PC-9 (cell line): ENCODE results near the gene DNAJB2. TPM values are rescaled to one million over a fixed set of nuclear protein-coding genes. Genes with fewer than 3 reads are reported as not detected.

Experiments used
- BruUV-seq: library from RNA; stranded (reverse); fragments of 400-500 nt; replicated peaks from 2 replicates; lab custom pipeline; 2021; lab: Mats Ljungman, UMichigan
- CTCF ChIA-PET: fragments of 300-600 bp; sonication (Branson Sonifier 250); formaldehyde crosslinking; loops from one replicate; lab custom pipeline; 2022; ENCODE audit warnings: antibody characterized with exemption; lab: Charles Lee
- POLR2A ChIA-PET: fragments of 300-600 bp; sonication (Branson Sonifier 250); formaldehyde crosslinking; loops from one replicate; lab custom pipeline; 2022; ENCODE audit warnings: antibody characterized with exemption; ENCODE audit not compliant: unreplicated experiment; lab: Charles Lee
- DNase-seq, 2 experiments: peaks; one replicate each; pipeline versions ENCODE4 v3.0.0 to v3.0.0-alpha.2; 2015 to 2022; ENCODE audit warnings: mixed read lengths in 1 of 2
- H2AFZ ChIP-seq: fragments of 200-600 bp; sonication (generic); 2 replicates; pipeline ENCODE4 v1.8.1; 2017; ENCODE audit warnings: antibody characterized with exemption
- H3F3A ChIP-seq: fragments of 200-600 bp; sonication (generic); 2 replicates; pipeline ENCODE4 v1.8.1; 2017; ENCODE audit warnings: antibody characterized with exemption, mild to moderate bottlenecking, low read depth; ENCODE audit not compliant: insufficient read depth
- H3K27ac ChIP-seq: fragments of 200-600 bp; sonication (generic); 2 replicates; pipeline ENCODE4 v1.6.1; 2016; ENCODE audit warnings: mixed run types
- H3K27me3 ChIP-seq: fragments of 200-600 bp; sonication (generic); 2 replicates; pipeline ENCODE4 v1.6.1; 2016; ENCODE audit warnings: low read depth, mixed run types; ENCODE audit not compliant: insufficient read depth
- H3K36me3 ChIP-seq: fragments of 200-600 bp; sonication (generic); 2 replicates; pipeline ENCODE4 v1.6.1; 2016; ENCODE audit warnings: low read depth, mixed run types
- H3K4me1 ChIP-seq: fragments of 200-600 bp; sonication (generic); replicated peaks from 2 replicates; pipeline ENCODE4 v1.6.1; 2016; ENCODE audit warnings: mixed run types; ENCODE audit not compliant: insufficient read depth
- H3K4me2 ChIP-seq: fragments of 200-600 bp; sonication (generic); 2 replicates; pipeline ENCODE4 v1.6.1; 2017; ENCODE audit warnings: mixed run types
- H3K4me3 ChIP-seq: fragments of 200-600 bp; sonication (generic); 2 replicates; pipeline ENCODE4 v1.6.1; 2016; ENCODE audit warnings: mixed run types
- H3K79me2 ChIP-seq: fragments of 200-600 bp; sonication (generic); 2 replicates; pipeline ENCODE4 v1.6.1; 2017; ENCODE audit warnings: low read depth, mixed run types
- H3K9me2 ChIP-seq: fragments of 200-600 bp; sonication (generic); 2 replicates; pipeline ENCODE4 v1.8.1; 2017; ENCODE audit warnings: mild to moderate bottlenecking; ENCODE audit not compliant: insufficient read depth
- H3K9me3 ChIP-seq: fragments of 200-600 bp; sonication (generic); 2 replicates; pipeline ENCODE4 v1.8.1; 2016; ENCODE audit warnings: low read depth; ENCODE audit not compliant: insufficient read depth
- H4K20me1 ChIP-seq: fragments of 200-600 bp; sonication (generic); 2 replicates; pipeline ENCODE4 v1.8.1; 2017; ENCODE audit not compliant: insufficient read depth
- CTCF ChIP-seq: fragments of 200-600 bp; sonication (generic); conservative IDR thresholded peaks from 2 replicates; pipeline ENCODE4 v1.6.1; 2017; ENCODE audit warnings: mixed run types, antibody characterized with exemption, mild to moderate bottlenecking, moderate library complexity
- EZH2 ChIP-seq: fragments of 200-600 bp; sonication (generic); IDR thresholded peaks from 2 replicates; pipeline ENCODE4 v1.8.0; 2017; ENCODE audit warnings: antibody characterized with exemption, low read depth
- intact Hi-C: fragments of 100-400 bp; cut with micrococcal nuclease; formaldehyde crosslinking; loops from one replicate; pipeline ENCODE4 v1.10.0; 2022; ENCODE audit not compliant: unreplicated experiment
- total RNA-seq: library from RNA; stranded (reverse); gene quantifications from 2 replicates; pipeline ENCODE4 v1.2.3, GENCODE V29; 2021

The DNAJB2 gene
- total RNA-seq, 1 experiment from 2014 or later: 38.5 TPM

GRCh38 chr2:219300022-219300421, 20.9 kb downstream of the DNAJB2 start:
- H2AFZ ChIP-seq: no peak overlapping the region
- H3K27me3 ChIP-seq: peaks cover 60% of the 10 kb centered on the region
- no peak overlapping the region for H3K4me3 ChIP-seq
- no peak overlapping the region for H3K27ac ChIP-seq
- ChIA-PET POLR2A (no interaction called here), CTCF (no interaction called here)
- no peaks in the 10 kb centered on the region for H4K20me1 ChIP-seq
- no peak overlapping the region for H3K4me2 ChIP-seq
- H3K4me1 ChIP-seq: no peaks in the 10 kb centered on the region; the same call in 1 of the 2 replicates
- H3F3A ChIP-seq: no peaks in the 10 kb centered on the region
- intact Hi-C loops: loop anchor here (10.0 kb wide), 1 partner anchor 245 kb away; no protein-coding TSS in a partner anchor
- no peaks in the 10 kb centered on the region for H3K79me2 ChIP-seq
- H3K9me2 ChIP-seq: no peaks in the 10 kb centered on the region
- DNase-seq: no peak
- TF ChIP-seq EZH2 (no peak), CTCF (no peak)
- no peaks in the 10 kb centered on the region for H3K9me3 ChIP-seq
- no peaks in the 10 kb centered on the region for H3K36me3 ChIP-seq
- no TSS peak for BruUV-seq

GRCh38 chr2:219302412-219302968, 23.3 kb downstream of the DNAJB2 start:
- H3K9me3 ChIP-seq: no peaks in the 10 kb centered on the region
- POLR2A ChIA-PET: no interaction called here
- TF ChIP-seq CTCF (no peak), EZH2 (no peak)

GRCh38 chr2:219304223-219304622, 25.1 kb downstream of the DNAJB2 start:
- H3K27me3 ChIP-seq: peaks cover 84% of the 10 kb centered on the region
- no peaks in the 10 kb centered on the region for H3K9me3 ChIP-seq
- CTCF ChIA-PET: no interaction called here
- no peak overlapping the region for H3K4me3 ChIP-seq
- H3K27ac ChIP-seq: no peak overlapping the region
- no peaks in the 10 kb centered on the region for H3K9me2 ChIP-seq
- DNase-seq: no peak
- no peaks in the 10 kb centered on the region for H3F3A ChIP-seq
- H3K36me3 ChIP-seq: no peaks in the 10 kb centered on the region
- POLR2A ChIA-PET: interaction anchor here (0.8 kb wide), 1 partner anchor 245 kb away, joined by 8 read pairs; no protein-coding TSS in a partner anchor
- H4K20me1 ChIP-seq: 0 out of 2 replicates have a peak, but pooled peaks cover 3% of the 10 kb centered on the region
- BruUV-seq: no TSS peak
- no peaks in the 10 kb centered on the region for H3K79me2 ChIP-seq
- H2AFZ ChIP-seq: no peak overlapping the region
- intact Hi-C loops: loop anchor here (10.0 kb wide), 1 partner anchor 249 kb away; no protein-coding TSS in a partner anchor
- TF ChIP-seq EZH2: no peak
- no peak for TF ChIP-seq CTCF
- H3K4me2 ChIP-seq: no peak overlapping the region
- H3K4me1 ChIP-seq: no peaks in the 10 kb centered on the region

More at GRCh38 chr2:219302412-219302968, 23.3 kb downstream of the DNAJB2 start:
- H3F3A ChIP-seq: no peaks in the 10 kb centered on the region
- H3K79me2 ChIP-seq: no peaks in the 10 kb centered on the region
- H3K27ac ChIP-seq: no peak overlapping the region
- intact Hi-C loops: loop anchor here (10.0 kb wide), 1 partner anchor 248 kb away; no protein-coding TSS in a partner anchor
- no peaks in the 10 kb centered on the region for H3K9me2 ChIP-seq
- H4K20me1 ChIP-seq: no peaks in the 10 kb centered on the region
- no peak overlapping the region for H3K4me3 ChIP-seq
- no peak overlapping the region for H3K4me2 ChIP-seq
- CTCF ChIA-PET: no interaction called here
- BruUV-seq: no TSS peak
- no peaks in the 10 kb centered on the region for H3K36me3 ChIP-seq
- no peak for DNase-seq
- no peak overlapping the region for H2AFZ ChIP-seq
- no peaks in the 10 kb centered on the region for H3K4me1 ChIP-seq
- peaks cover 84% of the 10 kb centered on the region for H3K27me3 ChIP-seq
